SK-N-SH treated with all-trans-retinoic acid at 6 μM for 48 hours (cell line): ENCODE measurements around the gene PLB1.

Experiments
- ATAC-seq: fragments of 200-7000 bp; cut with Tn5 transposase; 3 replicates; pipeline ENCODE4 v1.9.1; 2020; ENCODE audit warnings: mild to moderate bottlenecking, moderate library complexity
- ARNTL ChIP-seq: fragments of 450-650 bp; formaldehyde crosslinking; IDR thresholded peaks from 2 replicates; pipeline ENCODE4 v1.5.0; 2020; ENCODE audit warnings: low read depth, mild to moderate bottlenecking, moderate library complexity, borderline replicate concordance
- CREB5 ChIP-seq: fragments of 250-450 bp; sonication (Bioruptor Pico); IDR thresholded peaks from 2 replicates; pipeline ENCODE4 v1.5.1; 2020; ENCODE audit warnings: low read depth, mild to moderate bottlenecking, moderate library complexity
- CSDC2 ChIP-seq: fragments of 250-450 bp; sonication (Bioruptor Pico); IDR thresholded peaks from 2 replicates; pipeline ENCODE4 v1.5.0; 2020; ENCODE audit warnings: mild to moderate bottlenecking, moderate library complexity
- CSRNP3 ChIP-seq: fragments of 250-450 bp; sonication (Bioruptor Pico); IDR thresholded peaks from 2 replicates; pipeline ENCODE4 v1.5.1; 2021; ENCODE audit warnings: mild to moderate bottlenecking, moderate library complexity
- GLIS3 ChIP-seq: fragments of 250-450 bp; sonication (Bioruptor Pico); IDR thresholded peaks from 2 replicates; pipeline ENCODE4 v1.5.0; 2020; ENCODE audit warnings: mild to moderate bottlenecking, moderate library complexity
- ISL1 ChIP-seq: fragments of 250-450 bp; sonication (Bioruptor Pico); IDR thresholded peaks from 2 replicates; pipeline ENCODE4 v2.1.2; 2022; ENCODE audit warnings: mild to moderate bottlenecking, moderate library complexity
- OSR1 ChIP-seq: fragments of 250-450 bp; sonication (Bioruptor Pico); IDR thresholded peaks from 2 replicates; pipeline ENCODE4 v1.8.0; 2022; ENCODE audit warnings: moderate library complexity, mild to moderate bottlenecking, inconsistent platforms
- PATZ1 ChIP-seq: fragments of 250-450 bp; sonication (Bioruptor Pico); IDR thresholded peaks from 2 replicates; pipeline ENCODE4 v1.8.0; 2020; ENCODE audit warnings: mild to moderate bottlenecking, moderate library complexity, borderline replicate concordance
- POU6F1 ChIP-seq: fragments of 250-450 bp; sonication (Bioruptor Pico); IDR thresholded peaks from 2 replicates; pipeline ENCODE4 v1.8.0; 2021; ENCODE audit warnings: low read depth, mild to moderate bottlenecking, moderate library complexity, borderline replicate concordance
- PPARA ChIP-seq: fragments of 250-450 bp; sonication (Bioruptor Pico); IDR thresholded peaks from 2 replicates; pipeline ENCODE4 v1.5.0; 2020; ENCODE audit warnings: mild to moderate bottlenecking, borderline replicate concordance
- RARB ChIP-seq: fragments of 250-450 bp; sonication (Bioruptor Pico); IDR thresholded peaks from 2 replicates; pipeline ENCODE4 v1.8.0; 2021; ENCODE audit warnings: mild to moderate bottlenecking, moderate library complexity
- SNAI2 ChIP-seq: fragments of 250-450 bp; sonication (Bioruptor Pico); IDR thresholded peaks from 2 replicates; pipeline ENCODE4 v1.5.0; 2020; ENCODE audit warnings: mild to moderate bottlenecking, moderate library complexity
- TCF4 ChIP-seq: fragments of 250-450 bp; sonication (Bioruptor Pico); IDR thresholded peaks from 2 replicates; pipeline ENCODE4 v1.8.0; 2021; ENCODE audit warnings: mild to moderate bottlenecking, moderate library complexity, borderline replicate concordance
- TSHZ2 ChIP-seq: fragments of 250-450 bp; sonication (Bioruptor Pico); IDR thresholded peaks from 2 replicates; pipeline ENCODE4 v1.5.0; 2020; ENCODE audit warnings: mild to moderate bottlenecking, moderate library complexity
- ZC3H10 ChIP-seq: fragments of 250-450 bp; sonication (Bioruptor Pico); IDR thresholded peaks from 2 replicates; pipeline ENCODE4 v1.5.1; 2021; ENCODE audit warnings: mild to moderate bottlenecking, moderate library complexity
- ZFP3 ChIP-seq: fragments of 250-450 bp; sonication (Bioruptor Pico); IDR thresholded peaks from 2 replicates; pipeline ENCODE4 v1.5.0; 2020; ENCODE audit warnings: mild to moderate bottlenecking, moderate library complexity
- ZFP30 ChIP-seq: fragments of 450-650 bp; formaldehyde crosslinking; IDR thresholded peaks from 2 replicates; pipeline ENCODE4 v1.5.0; 2022; ENCODE audit warnings: mild to moderate bottlenecking, moderate library complexity
- ZNF565 ChIP-seq: fragments of 450-650 bp; formaldehyde crosslinking; conservative IDR thresholded peaks from 2 replicates; pipeline ENCODE4 v1.5.0; 2020; ENCODE audit warnings: low read depth, mild to moderate bottlenecking, moderate library complexity
- ZNF8 ChIP-seq: fragments of 450-650 bp; formaldehyde crosslinking; IDR thresholded peaks from 2 replicates; pipeline ENCODE4 v1.5.0; 2020; ENCODE audit warnings: mild to moderate bottlenecking, moderate library complexity

The PLB1 gene

GRCh38 chr2:28602751-28603639, 107.1 kb downstream of the PLB1 start:
- TF ChIP-seq ZC3H10 (CRISPR knock-in tag) (no peak), ZFP30 (no peak), CSRNP3 (CRISPR knock-in tag) (no peak), GLIS3 (CRISPR knock-in tag) (no peak), RARB (CRISPR knock-in tag) (no peak), ZNF8 (no peak), SNAI2 (CRISPR knock-in tag) (no peak), ZNF565 (CRISPR knock-in tag) (no peak), OSR1 (no peak), PATZ1 (no peak)

GRCh38 chr2:28603821-28604220, 108.0 kb downstream of the PLB1 start:
- no peak for TF ChIP-seq PPARA
- TF ChIP-seq GLIS3 (CRISPR knock-in tag), result no peak
- TF ChIP-seq ISL1 (CRISPR knock-in tag), result no peak
- no peak for TF ChIP-seq CREB5 (CRISPR knock-in tag)
- TF ChIP-seq TCF4 (CRISPR knock-in tag), result no peak
- no peak for TF ChIP-seq ZC3H10 (CRISPR knock-in tag)
- no peak for TF ChIP-seq ZFP30
- no peak for TF ChIP-seq CSRNP3 (CRISPR knock-in tag)
- TF ChIP-seq POU6F1, result no peak
- TF ChIP-seq ARNTL, result no peak
- no peak for TF ChIP-seq SNAI2 (CRISPR knock-in tag)
- no peak for TF ChIP-seq ZFP3 (CRISPR knock-in tag)
- no peak for TF ChIP-seq TSHZ2 (CRISPR knock-in tag)
- no peak for TF ChIP-seq CSDC2 (CRISPR knock-in tag)
- TF ChIP-seq PATZ1, result no peak
- no peak for TF ChIP-seq OSR1
- TF ChIP-seq ZNF565 (CRISPR knock-in tag), result no peak
- no peak for ATAC-seq

More at GRCh38 chr2:28602751-28603639, 107.1 kb downstream of the PLB1 start:
- no peak for ATAC-seq
